Ovary (tissue), 3 donors: Measurements from ENCODE around the gene HMGA1.

Source experiments
- EP300 ChIP-seq: sonication (generic); formaldehyde crosslinking; IDR thresholded peaks from one replicate; pipeline ENCODE4 v1.6.1; 2017; ENCODE audit warnings: antibody characterized with exemption
- TF ChIP-seq, protein P1 (sequence below), 3 donors: fragments of 450-650 bp in 2 of 3; fragments of 200-600 bp in 1 of 3; IDR thresholded peaks; one replicate each; pipeline versions ENCODE4 v1.5.1 to v1.8.0; 2016 to 2022; ENCODE audit warnings: antibody characterized with exemption in 3 of 3, mild to moderate bottlenecking in 1 of 3
- donor health status: DM: no; HTN: no; CAD: no.

DNA sequence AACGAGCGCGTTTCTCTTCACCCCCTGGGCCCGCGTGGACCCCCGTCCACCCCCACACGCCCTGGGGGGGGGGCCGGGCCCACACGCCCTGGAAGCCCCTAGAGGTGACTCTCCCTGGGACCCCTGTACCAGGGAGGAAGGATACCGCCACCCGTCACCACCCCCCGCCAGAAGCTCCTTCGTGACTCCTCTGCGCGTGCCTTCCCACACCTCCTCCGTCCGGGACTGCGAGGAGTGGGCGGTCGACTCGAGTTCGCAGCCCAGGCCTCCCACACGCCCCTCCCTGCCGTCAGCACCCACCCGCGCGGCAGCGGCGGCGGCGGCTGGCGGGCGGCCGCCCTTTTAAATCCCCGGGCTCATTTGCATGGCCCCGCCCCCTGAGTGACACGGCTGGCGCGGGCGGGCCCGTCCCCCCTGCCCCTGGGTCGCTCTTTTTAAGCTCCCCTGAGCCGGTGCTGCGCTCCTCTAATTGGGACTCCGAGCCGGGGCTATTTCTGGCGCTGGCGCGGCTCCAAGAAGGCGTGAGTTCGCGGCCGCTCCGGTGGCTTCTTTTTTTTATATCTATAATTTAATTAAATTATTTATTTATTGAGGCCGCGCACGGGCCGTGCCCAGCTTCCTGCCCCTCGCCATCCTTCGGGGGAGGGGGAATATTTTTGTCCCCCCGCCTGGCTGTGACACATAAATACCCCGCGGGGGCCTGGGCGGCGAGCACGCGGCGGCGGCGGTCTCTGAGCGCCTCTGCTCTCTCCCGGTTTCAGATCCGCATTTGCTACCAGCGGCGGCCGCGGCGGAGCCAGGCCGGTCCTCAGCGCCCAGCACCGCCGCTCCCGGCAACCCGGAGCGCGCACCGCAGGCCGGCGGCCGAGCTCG, at the start of gene HMGA1:
- TF ChIP-seq, protein P1, sequence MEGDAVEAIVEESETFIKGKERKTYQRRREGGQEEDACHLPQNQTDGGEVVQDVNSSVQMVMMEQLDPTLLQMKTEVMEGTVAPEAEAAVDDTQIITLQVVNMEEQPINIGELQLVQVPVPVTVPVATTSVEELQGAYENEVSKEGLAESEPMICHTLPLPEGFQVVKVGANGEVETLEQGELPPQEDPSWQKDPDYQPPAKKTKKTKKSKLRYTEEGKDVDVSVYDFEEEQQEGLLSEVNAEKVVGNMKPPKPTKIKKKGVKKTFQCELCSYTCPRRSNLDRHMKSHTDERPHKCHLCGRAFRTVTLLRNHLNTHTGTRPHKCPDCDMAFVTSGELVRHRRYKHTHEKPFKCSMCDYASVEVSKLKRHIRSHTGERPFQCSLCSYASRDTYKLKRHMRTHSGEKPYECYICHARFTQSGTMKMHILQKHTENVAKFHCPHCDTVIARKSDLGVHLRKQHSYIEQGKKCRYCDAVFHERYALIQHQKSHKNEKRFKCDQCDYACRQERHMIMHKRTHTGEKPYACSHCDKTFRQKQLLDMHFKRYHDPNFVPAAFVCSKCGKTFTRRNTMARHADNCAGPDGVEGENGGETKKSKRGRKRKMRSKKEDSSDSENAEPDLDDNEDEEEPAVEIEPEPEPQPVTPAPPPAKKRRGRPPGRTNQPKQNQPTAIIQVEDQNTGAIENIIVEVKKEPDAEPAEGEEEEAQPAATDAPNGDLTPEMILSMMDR (IDR thresholded peaks at IDR 0.05): no peak
- no peak for TF ChIP-seq EP300
